Effector memory CD4-positive, alpha-beta T cell (primary cell): ENCODE measurements around the gene UPB1.

Experiments used
- DNase-seq, 3 donors: peaks; one replicate each; pipeline ENCODE4 v3.0.0-alpha.2; 2020
- H3K27ac ChIP-seq: 2 replicates; pipeline ENCODE4 v1.7.0; 2013; ENCODE audit warnings: mild to moderate bottlenecking, low read length, moderate library complexity; ENCODE audit not compliant: insufficient read depth, poor library complexity, severe bottlenecking
- H3K27me3 ChIP-seq: replicated peaks from 2 replicates; pipeline ENCODE4 v1.7.0; 2013; ENCODE audit warnings: mild to moderate bottlenecking, low read length; ENCODE audit not compliant: insufficient read depth, control insufficient read depth, poor library complexity, severe bottlenecking
- H3K36me3 ChIP-seq: 2 replicates; pipeline ENCODE4 v1.7.0; 2013; ENCODE audit warnings: mild to moderate bottlenecking, low read length, moderate library complexity; ENCODE audit not compliant: control insufficient read depth, insufficient read depth
- H3K4me1 ChIP-seq: 2 replicates; pipeline ENCODE4 v1.7.0; 2013; ENCODE audit warnings: low read length, mild to moderate bottlenecking; ENCODE audit not compliant: control insufficient read depth, insufficient read depth, poor library complexity, severe bottlenecking
- H3K4me3 ChIP-seq: 2 replicates; pipeline ENCODE4 v1.7.0; 2013; ENCODE audit warnings: low read length, low read depth, mild to moderate bottlenecking; ENCODE audit not compliant: insufficient read depth, poor library complexity, severe bottlenecking
- H3K9me3 ChIP-seq: 2 replicates; pipeline ENCODE4 v1.7.0; 2013; ENCODE audit warnings: mild to moderate bottlenecking, low read length, moderate library complexity; ENCODE audit not compliant: control insufficient read depth

Gene UPB1

DNA sequence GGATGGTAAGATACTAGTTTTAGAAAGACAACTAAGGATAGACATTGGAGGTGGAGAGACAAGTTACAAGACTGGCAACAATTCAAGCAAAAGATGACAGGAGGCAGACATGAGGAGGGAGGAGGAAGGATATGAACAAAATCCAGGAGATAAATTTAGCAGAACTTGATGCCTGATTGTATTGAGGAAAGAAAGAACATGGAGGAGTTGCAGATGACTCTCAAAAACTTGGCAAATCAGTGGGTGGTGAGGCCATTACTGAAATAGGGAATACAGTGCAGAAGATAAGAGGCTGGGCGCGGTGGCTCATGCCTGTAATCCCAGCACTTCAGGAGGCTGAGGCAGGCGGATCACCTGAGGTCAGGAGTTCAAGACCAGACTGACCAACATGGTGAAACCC is 2.7 kb upstream of the UPB1 start:
- no peaks in the 10 kb centered on the region for H3K36me3 ChIP-seq
- H3K9me3 ChIP-seq: no peaks in the 10 kb centered on the region
- no peaks in the 10 kb centered on the region for H3K27me3 ChIP-seq
- no peak for DNase-seq
- no peak overlapping the region for H3K4me3 ChIP-seq
- no peak overlapping the region for H3K27ac ChIP-seq
- H3K4me1 ChIP-seq: no peaks in the 10 kb centered on the region

DNA sequence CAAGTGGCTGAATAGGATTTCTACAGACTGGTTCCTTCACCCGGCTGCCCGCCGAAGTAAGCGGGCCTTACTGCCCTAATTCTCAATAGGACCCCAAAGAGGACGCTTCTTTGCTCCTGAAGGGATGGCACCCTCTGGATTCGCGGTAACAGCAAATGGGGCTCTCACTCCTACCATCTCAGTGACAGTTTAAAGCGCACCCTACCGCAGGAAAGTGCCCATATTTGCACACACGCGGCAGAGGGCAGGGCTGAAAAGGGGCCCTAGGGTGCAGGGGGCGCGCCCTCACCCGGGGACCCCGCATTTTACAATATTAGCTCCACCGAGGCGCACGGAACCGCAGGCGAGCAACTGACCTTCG is 985 bp upstream of the UPB1 start:
- no peaks in the 10 kb centered on the region for H3K27me3 ChIP-seq
- no peak overlapping the region for H3K27ac ChIP-seq
- H3K4me1 ChIP-seq: no peaks in the 10 kb centered on the region
- H3K36me3 ChIP-seq: no peaks in the 10 kb centered on the region
- H3K4me3 ChIP-seq: no peak overlapping the region
- no peaks in the 10 kb centered on the region for H3K9me3 ChIP-seq
- DNase-seq: no peak

DNA sequence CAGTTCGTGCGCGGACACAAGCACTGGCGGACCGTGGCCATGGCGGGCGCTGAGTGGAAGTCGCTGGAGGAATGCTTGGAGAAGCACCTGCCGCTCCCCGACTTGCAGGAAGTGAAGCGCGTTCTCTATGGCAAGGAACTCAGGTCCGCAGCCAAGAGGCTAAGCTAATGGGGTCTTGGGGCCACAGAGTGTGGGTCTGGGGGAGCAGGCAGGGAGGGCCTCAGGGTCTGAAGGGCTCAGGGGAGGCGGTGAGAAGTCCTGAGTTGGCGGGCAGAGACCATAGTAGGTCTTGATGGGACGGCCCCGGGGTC is 188 bp downstream of the UPB1 start:
- DNase-seq: no peak
- Histone ChIP-seq H3K27me3 (no peaks in the 10 kb centered on the region), H3K27ac (no peak overlapping the region), H3K9me3 (no peaks in the 10 kb centered on the region), H3K36me3 (no peaks in the 10 kb centered on the region), H3K4me1 (no peaks in the 10 kb centered on the region), H3K4me3 (no peak overlapping the region)

DNA sequence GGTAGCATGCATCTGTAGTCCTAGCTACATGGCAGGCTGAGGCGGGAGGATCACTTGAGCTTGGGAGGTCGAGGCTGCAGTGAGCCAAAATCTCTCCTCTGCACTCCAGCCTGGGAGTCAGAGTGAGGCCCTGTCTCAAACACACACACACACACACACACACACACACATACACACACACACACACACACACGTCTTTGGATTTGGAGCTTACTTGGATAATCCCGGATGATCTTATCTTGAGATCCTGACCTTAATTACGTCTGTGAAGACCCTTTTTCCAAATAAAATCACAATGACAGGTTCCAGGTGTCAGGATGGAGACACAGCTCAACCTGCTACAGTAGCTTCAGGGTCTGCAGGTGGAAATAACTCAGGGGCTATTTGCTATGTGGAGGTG is 1.1 kb downstream of the UPB1 start:
- Histone ChIP-seq H3K4me3 (no peak overlapping the region), H3K27me3 (no peaks in the 10 kb centered on the region), H3K27ac (no peak overlapping the region), H3K36me3 (no peaks in the 10 kb centered on the region), H3K9me3 (no peaks in the 10 kb centered on the region), H3K4me1 (no peaks in the 10 kb centered on the region)
- DNase-seq: no peak

DNA sequence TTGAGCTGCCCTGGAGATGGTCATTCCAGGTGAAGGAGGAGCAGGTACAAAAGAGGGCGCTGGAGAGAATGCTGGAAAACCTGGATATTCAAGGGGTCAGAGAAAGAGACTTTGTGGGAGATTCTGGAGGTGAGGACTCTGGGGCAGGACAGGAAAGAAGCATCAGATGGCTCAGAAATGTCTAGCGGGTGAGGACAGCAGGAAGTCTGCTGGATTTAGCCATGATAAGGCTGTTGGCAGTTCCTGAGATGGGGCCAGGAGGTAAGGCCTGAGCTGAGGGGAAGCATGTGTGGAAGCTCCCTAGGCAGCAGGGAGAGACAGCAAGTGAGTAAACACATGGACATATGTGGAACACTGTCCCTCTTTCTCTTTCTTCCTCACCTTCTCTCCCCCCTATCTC is 1.5 kb downstream of the UPB1 start:
- no peaks in the 10 kb centered on the region for H3K4me1 ChIP-seq
- H3K36me3 ChIP-seq: no peaks in the 10 kb centered on the region
- no peaks in the 10 kb centered on the region for H3K9me3 ChIP-seq
- no peak overlapping the region for H3K27ac ChIP-seq
- no peaks in the 10 kb centered on the region for H3K27me3 ChIP-seq
- DNase-seq: no peak
- H3K4me3 ChIP-seq: no peak overlapping the region

DNA sequence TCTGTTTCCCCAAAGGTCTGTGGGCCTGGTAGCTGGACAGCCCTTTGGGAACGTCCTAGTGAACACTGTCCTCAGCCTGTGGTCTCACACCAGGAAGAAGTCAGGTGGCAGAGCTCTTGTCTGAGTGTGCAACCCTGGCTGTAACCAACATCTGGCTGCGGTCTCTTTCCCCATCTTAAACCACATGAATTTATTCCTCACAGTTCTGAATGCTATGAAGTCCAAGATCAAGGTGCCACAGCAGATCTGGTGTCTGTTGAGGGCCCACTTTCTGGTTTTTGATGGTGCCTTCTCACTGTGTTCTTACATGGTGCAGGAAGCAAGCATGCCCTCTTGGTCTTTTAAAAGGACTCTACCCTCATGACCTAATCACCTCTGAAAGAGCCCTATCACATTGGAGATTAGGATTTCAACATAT is 2.7 kb downstream of the UPB1 start:
- no peak for DNase-seq
- Histone ChIP-seq H3K27ac (no peak overlapping the region), H3K4me1 (no peaks in the 10 kb centered on the region), H3K9me3 (no peaks in the 10 kb centered on the region), H3K36me3 (no peaks in the 10 kb centered on the region), H3K27me3 (no peaks in the 10 kb centered on the region), H3K4me3 (no peak overlapping the region)

DNA sequence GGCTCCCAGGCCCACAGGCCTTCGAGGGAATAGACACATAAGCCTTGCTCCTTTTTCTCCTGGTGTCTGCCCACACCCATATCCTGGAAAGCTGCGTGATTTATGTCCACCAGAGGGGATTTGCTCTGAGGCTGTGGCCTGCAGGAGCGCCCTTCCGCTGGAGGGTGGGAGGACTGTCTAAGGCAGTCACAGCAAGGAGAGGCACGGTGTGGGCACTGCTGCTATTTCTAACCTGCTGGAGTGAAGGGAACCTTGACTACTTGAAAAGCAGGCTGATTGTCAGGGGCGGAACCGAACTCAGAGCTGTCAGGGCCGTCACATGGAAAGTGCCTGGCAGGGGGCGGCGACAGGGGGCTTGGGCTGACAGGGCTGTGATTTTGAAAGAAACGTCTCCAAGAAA is 3.7 kb downstream of the UPB1 start:
- no peak for DNase-seq
- H3K9me3 ChIP-seq: no peaks in the 10 kb centered on the region
- H3K27me3 ChIP-seq: no peaks in the 10 kb centered on the region
- H3K4me3 ChIP-seq: no peak overlapping the region
- H3K36me3 ChIP-seq: no peaks in the 10 kb centered on the region
- H3K4me1 ChIP-seq: no peaks in the 10 kb centered on the region
- H3K27ac ChIP-seq: no peak overlapping the region

DNA sequence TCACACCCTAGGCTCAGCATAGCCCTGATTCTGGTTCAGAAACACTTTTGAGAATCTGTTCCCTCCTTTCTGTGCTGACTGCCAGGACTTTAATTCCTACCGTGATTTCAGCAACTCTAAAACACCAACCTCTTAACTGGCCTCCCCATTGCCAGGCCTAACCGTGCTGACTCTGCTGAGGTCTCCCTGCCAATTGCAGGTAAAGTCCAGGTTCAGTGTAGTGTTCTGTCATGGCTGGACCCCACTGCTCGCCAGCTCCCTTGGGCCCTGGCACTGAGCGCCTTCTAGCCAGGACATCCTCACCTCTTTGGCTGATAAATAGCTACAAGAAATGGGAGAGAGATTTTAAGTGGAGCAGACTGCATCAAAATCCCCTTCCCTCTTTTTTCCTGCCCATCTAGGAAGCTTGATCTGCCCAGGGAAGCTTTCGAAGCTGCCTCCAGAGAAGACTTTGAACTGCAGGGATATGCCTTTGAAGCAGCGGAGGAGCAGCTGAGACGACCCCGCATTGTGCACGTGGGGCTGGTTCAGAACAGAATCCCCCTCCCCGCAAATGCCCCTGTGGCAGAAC is 4.7 kb downstream of the UPB1 start:
- no peaks in the 10 kb centered on the region for H3K27me3 ChIP-seq
- no peak overlapping the region for H3K4me3 ChIP-seq
- H3K4me1 ChIP-seq: no peaks in the 10 kb centered on the region
- no peaks in the 10 kb centered on the region for H3K36me3 ChIP-seq
- H3K9me3 ChIP-seq: no peaks in the 10 kb centered on the region
- H3K27ac ChIP-seq: no peak overlapping the region
- no peak for DNase-seq

DNA sequence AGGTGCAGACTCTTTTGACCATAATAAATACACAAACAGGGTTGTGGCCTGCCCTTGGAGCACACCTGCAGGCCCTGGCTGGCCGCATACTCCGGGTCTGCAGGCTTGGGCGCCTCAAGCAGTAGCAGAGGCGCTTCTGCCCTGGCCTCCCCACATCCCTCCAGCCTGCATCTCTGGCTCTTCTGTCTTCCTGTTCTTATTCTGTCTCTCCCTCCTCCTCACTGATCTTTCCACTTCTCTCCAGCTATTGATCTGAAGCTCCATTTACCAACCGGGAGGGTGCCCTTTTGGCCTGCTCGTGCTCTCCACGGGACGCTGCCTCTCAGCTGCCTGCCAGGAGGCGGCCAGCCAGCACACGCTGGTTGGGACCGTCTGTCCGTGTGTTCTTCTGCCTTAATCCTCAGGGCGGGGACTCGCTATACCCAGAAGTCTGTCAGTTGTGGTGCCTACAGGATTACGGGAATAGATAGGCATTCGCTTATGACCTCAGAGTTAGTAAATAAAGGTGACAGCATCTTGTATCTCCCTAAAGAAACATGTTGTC is 5.2 kb downstream of the UPB1 start:
- Histone ChIP-seq H3K27me3 (no peaks in the 10 kb centered on the region), H3K9me3 (no peaks in the 10 kb centered on the region), H3K27ac (no peak overlapping the region), H3K4me3 (no peak overlapping the region), H3K36me3 (no peaks in the 10 kb centered on the region), H3K4me1 (no peaks in the 10 kb centered on the region)
- DNase-seq: no peak

DNA sequence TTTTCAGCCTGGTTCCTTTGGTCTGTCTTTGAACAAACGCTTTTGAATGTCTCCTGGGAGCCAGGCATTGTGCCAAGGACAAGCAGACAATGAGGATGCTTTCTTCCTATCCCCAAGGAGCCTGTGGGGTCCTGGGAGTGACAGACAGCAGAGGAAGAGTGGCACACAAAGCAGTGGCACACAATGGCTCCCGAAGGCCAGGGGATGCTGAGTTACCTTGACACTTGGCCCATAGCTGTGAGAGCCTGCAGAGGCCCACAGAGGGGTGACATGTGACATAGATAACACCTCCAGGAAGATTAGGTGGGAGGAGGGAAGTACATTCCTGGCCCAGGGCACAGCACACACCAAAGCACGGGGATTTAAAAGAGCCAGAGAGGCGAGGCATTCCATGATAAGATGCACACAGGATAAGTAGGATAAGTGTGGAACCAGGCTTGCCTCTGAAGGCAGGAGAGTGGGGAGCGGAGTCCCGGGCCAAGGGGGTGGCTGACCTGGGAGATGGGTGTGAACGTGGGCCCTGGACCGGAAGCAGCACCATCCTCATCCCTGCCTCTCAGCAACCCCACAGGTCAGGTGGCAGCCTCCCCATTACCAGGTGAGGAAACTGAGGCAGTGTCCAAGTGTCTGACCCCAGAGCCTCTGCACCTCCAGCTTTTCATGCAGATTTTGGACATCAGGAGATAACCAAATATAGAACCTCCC is 6.3 kb downstream of the UPB1 start:
- H3K4me3 ChIP-seq: no peak overlapping the region
- H3K9me3 ChIP-seq: no peaks in the 10 kb centered on the region
- no peaks in the 10 kb centered on the region for H3K4me1 ChIP-seq
- H3K27me3 ChIP-seq: no peaks in the 10 kb centered on the region
- no peak overlapping the region for H3K27ac ChIP-seq
- no peak for DNase-seq
- no peaks in the 10 kb centered on the region for H3K36me3 ChIP-seq
